Peyer's patch (tissue), 4 donors: Measurements from ENCODE around the gene NOP10.
"Not testable (repeated sequence)": the region's sequence is repeated elsewhere in the genome, so short reads cannot be mapped to it uniquely, and the experiment has no call there.

Source experiments
- POLR2A ChIP-seq, 2 donors: fragments of 450-650 bp; IDR thresholded peaks; one replicate each; pipeline ENCODE4 v1.5.1; 2017; ENCODE audit warnings: antibody characterized with exemption in 2 of 2, mild to moderate bottlenecking in 2 of 2, moderate library complexity in 2 of 2
- TF ChIP-seq, protein P1 (sequence below), 6 experiments: fragments of 450-650 bp in 4 of 6; fragments of 200-600 bp in 2 of 6; sonication (generic) in 1 of 6; IDR thresholded peaks; one replicate each; pipeline ENCODE4 v1.5.1; 2017 to 2019; ENCODE audit warnings: antibody characterized with exemption in 6 of 6, mild to moderate bottlenecking in 3 of 6, moderate library complexity in 1 of 6

DNA sequence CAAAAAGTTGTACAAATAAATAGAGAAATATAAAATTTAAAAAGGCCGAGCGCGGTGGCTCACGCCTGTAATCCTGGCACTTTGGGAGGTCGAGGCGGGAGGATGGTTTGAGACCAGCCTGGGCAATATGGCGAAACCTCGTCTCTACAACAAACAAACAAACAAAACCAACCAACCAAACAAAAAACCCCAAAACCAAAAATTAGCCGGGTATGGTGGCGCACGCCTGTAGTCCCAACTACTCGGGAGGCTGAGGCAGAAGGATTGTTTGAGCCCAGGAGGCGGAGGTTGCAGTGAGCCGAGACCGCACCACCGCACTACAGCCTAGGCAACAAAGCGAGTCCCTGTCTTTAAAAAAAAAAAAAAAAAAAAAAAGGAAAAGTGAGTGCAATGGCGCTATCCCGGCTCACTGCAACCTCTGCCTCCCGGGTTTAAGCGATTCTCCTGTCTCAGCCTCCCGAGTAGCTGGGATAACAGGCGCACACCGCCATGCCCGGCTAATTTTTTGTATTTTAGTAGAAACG lies 661 bp downstream of the NOP10 start:
- TF ChIP-seq, protein P1, sequence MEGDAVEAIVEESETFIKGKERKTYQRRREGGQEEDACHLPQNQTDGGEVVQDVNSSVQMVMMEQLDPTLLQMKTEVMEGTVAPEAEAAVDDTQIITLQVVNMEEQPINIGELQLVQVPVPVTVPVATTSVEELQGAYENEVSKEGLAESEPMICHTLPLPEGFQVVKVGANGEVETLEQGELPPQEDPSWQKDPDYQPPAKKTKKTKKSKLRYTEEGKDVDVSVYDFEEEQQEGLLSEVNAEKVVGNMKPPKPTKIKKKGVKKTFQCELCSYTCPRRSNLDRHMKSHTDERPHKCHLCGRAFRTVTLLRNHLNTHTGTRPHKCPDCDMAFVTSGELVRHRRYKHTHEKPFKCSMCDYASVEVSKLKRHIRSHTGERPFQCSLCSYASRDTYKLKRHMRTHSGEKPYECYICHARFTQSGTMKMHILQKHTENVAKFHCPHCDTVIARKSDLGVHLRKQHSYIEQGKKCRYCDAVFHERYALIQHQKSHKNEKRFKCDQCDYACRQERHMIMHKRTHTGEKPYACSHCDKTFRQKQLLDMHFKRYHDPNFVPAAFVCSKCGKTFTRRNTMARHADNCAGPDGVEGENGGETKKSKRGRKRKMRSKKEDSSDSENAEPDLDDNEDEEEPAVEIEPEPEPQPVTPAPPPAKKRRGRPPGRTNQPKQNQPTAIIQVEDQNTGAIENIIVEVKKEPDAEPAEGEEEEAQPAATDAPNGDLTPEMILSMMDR (IDR thresholded peaks at IDR 0.05): not testable (repeated sequence)
- TF ChIP-seq POLR2A (IDR thresholded peaks at IDR 0.05): not testable (repeated sequence)
